T-cell (primary cell): Measurements from ENCODE around the gene ZFX. TPM values are rescaled to one million over a fixed set of nuclear protein-coding genes. Genes with fewer than 3 reads are reported as not detected.

Experiments
- ATAC-seq, 4 experiments: fragments of 200-7000 bp in 3 of 4; fragments of 150-1000 bp in 1 of 4; cut with Tn5 transposase; replicated peaks in 1 of 4; 1 replicate in 3 of 4; 2 replicates in 1 of 4; pipeline ENCODE4 v1.10.0; 2021; ENCODE audit warnings: moderate library complexity in 3 of 4, mild to moderate bottlenecking in 2 of 4, moderate number of reproducible peaks in 1 of 4
- CTCF ChIA-PET, 2 donors: fragments of 300-600 bp; sonication (Branson Sonifier 250); formaldehyde crosslinking; loops; one replicate each; lab custom pipeline; 2022; ENCODE audit warnings: antibody characterized with exemption in 2 of 2; lab: Charles Lee
- POLR2A ChIA-PET, 2 donors: fragments of 300-600 bp; sonication (Branson Sonifier 250); formaldehyde crosslinking; loops; one replicate each; lab custom pipeline; 2022; ENCODE audit warnings: antibody characterized with exemption in 2 of 2; lab: Charles Lee
- DNase-seq, 35 experiments: peaks; one replicate each; pipeline versions ENCODE4 v3.0.0 to v3.0.0-alpha.2; 2013 to 2023
- H3K27ac ChIP-seq: one replicate; pipeline ENCODE4 v1.5.1; 2013; ENCODE audit warnings: low read length
- H3K27me3 ChIP-seq, 2 experiments: replicated peaks in 1 of 2; 1 replicate in 1 of 2; 2 replicates in 1 of 2; pipeline versions ENCODE4 v1.6.1 to v1.7.0; 2013; ENCODE audit warnings: low read length in 1 of 2, mixed read lengths in 1 of 2; ENCODE audit not compliant: control insufficient read depth in 2 of 2, insufficient read depth in 2 of 2; ENCODE audit errors: extremely low read depth in 1 of 2
- H3K36me3 ChIP-seq, 2 donors: 1 replicate in 1 of 2; 2 replicates in 1 of 2; pipeline versions ENCODE4 v1.6.1 to v1.7.0; 2013; ENCODE audit warnings: low read length in 1 of 2; ENCODE audit not compliant: control insufficient read depth in 2 of 2, insufficient read depth in 1 of 2; ENCODE audit errors: extremely low read depth in 1 of 2
- H3K4me1 ChIP-seq, 2 experiments: 1 replicate in 1 of 2; 2 replicates in 1 of 2; pipeline versions ENCODE4 v1.6.1 to v1.7.0; 2013; ENCODE audit warnings: low read length in 2 of 2, mixed read lengths in 1 of 2; ENCODE audit not compliant: insufficient read depth in 2 of 2, control insufficient read depth in 1 of 2; ENCODE audit errors: extremely low read depth in 1 of 2
- H3K4me3 ChIP-seq, 2 donors: 1 replicate in 1 of 2; 2 replicates in 1 of 2; pipeline versions ENCODE4 v1.5.1 to v1.7.0; 2013; ENCODE audit warnings: mild to moderate bottlenecking in 2 of 2, low read length in 1 of 2, moderate library complexity in 1 of 2; ENCODE audit not compliant: control insufficient read depth in 1 of 2; ENCODE audit errors: extremely low read depth in 1 of 2
- H3K9me3 ChIP-seq: 2 replicates; pipeline ENCODE4 v1.7.0; 2013
- H3K27ac Mint-ChIP-seq, 2 donors: one replicate each; pipeline ENCODE4 v1.8.0; 2020 to 2021; ENCODE audit warnings: mild to moderate bottlenecking in 2 of 2, mixed read lengths in 2 of 2
- H3K27me3 Mint-ChIP-seq, 2 donors: one replicate each; pipeline ENCODE4 v1.8.0; 2021 to 2022; ENCODE audit warnings: mixed read lengths in 2 of 2
- H3K36me3 Mint-ChIP-seq: one replicate; pipeline ENCODE4 v1.8.0; 2021; ENCODE audit warnings: mixed read lengths
- H3K4me1 Mint-ChIP-seq, 3 donors: one replicate each; pipeline ENCODE4 v1.8.0; 2020 to 2022; ENCODE audit warnings: mixed read lengths in 3 of 3, mild to moderate bottlenecking in 1 of 3
- H3K4me3 Mint-ChIP-seq, 3 donors: one replicate each; pipeline ENCODE4 v1.8.0; 2020 to 2022; ENCODE audit warnings: mild to moderate bottlenecking in 3 of 3, mixed read lengths in 3 of 3, moderate library complexity in 3 of 3
- H3K9me3 Mint-ChIP-seq, 3 donors: one replicate each; pipeline ENCODE4 v1.8.0; 2020 to 2022; ENCODE audit warnings: mixed read lengths in 3 of 3
- WGBS: methylation state at CpG from one replicate; pipeline ENCODE4 v1.1.5; 2013; ENCODE audit warnings: missing lambda C conversion rate; ENCODE audit not compliant: insufficient coverage; 5-methylcytosine and 5-hydroxymethylcytosine counted together
- total RNA-seq, 35 experiments: library from RNA in 6 of 35; stranded (reverse) in 6 of 35; fragments of 120-200 nt in 1 of 35; gene quantifications; one replicate each; pipeline versions ENCODE4 v1.2.1 to v1.2.4 and lab custom pipeline; 2013 to 2026

The ZFX gene
- total RNA-seq, 5 donors from 2014 or later (not counting 1 experiment from before 2014, with no cell fraction given), result 52.5 to 95.3 (median 66.5) TPM

DNA sequence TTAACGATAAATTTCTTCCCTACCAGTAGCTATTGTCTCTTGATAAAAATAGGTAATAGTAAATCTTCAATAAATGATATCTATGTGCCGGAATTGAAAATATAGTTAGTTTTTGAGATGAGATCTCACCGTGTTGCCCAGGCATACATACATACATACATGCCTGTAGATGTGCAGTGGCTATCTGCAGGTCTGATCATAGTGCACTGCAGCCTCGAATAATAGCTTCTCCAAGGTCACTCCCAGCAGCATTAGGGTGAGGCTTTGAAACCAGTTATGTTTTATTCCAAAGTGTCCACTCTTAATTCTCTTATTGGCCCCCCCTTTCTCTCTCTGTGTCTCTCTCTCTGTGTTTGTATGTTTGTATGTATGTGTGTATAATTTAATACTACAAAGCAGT, 37.5 kb downstream of the ZFX start:
- no peak for ATAC-seq
- Histone ChIP-seq H3K4me3 (no peak overlapping the region), H3K27me3 (no peaks in the 10 kb centered on the region), H3K27ac (no peak overlapping the region), H3K9me3 (no peaks in the 10 kb centered on the region), H3K36me3 (peaks cover 0 to 5% of the 10 kb centered on the region in 2 donors), H3K4me1 (peaks cover 2 to 10% of the 10 kb centered on the region in 2 experiments)
- Mint-ChIP-seq H3K4me3 (no peak overlapping the region), H3K27ac (no peak overlapping the region), H3K27me3 (no peaks in the 10 kb centered on the region), H3K4me1 (peaks cover 45 to 73% (median 54%) of the 10 kb centered on the region in 3 donors), H3K36me3 (peaks cover 16% of the 10 kb centered on the region), H3K9me3 (no peaks in the 10 kb centered on the region)
- CTCF ChIA-PET, result no interaction called here
- DNase-seq, result no peak
- POLR2A ChIA-PET, result no interaction called here
- no CpG with 5 or more reads among the region's 4 CpGs for WGBS

DNA sequence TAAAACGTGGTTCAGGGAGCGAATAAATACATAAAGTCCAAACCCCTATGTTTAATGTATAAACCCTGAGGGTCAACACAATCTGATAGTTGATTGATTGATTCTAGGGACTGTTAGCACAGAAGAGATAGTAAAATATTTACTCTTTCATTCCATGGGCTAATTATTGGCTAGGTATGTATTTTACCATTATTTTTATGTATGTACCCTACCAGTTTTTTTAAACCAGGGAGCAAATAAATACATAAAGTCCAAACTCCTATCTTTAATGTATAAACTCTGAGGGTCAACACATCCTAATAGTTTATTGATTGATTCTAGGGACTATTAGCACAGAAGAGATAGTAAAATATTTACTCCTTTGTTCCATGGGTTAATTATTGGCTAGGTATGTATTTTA, 40.0 kb downstream of the ZFX start:
- H3K4me3 ChIP-seq, result no peak overlapping the region
- Mint-ChIP-seq H3K9me3 (no peaks in the 10 kb centered on the region), H3K36me3 (peaks cover 27% of the 10 kb centered on the region), H3K4me3 (no peak overlapping the region), H3K27ac (no peak overlapping the region), H3K4me1 (peaks cover 62 to 87% (median 74%) of the 10 kb centered on the region in 3 donors), H3K27me3 (no peaks in the 10 kb centered on the region)
- WGBS, result no CpG with 5 or more reads among the region's 2 CpGs
- DNase-seq (no peak), ATAC-seq (no peak)
- ChIA-PET CTCF (interaction anchor here in 1 of 2 donors (0.5 kb wide), 1 partner anchor 135 kb away, joined by 4 read pairs; no protein-coding TSS in a partner anchor), POLR2A (no interaction called here)
- H3K27me3 ChIP-seq, result no peaks in the 10 kb centered on the region
- H3K4me1 ChIP-seq, result peaks cover 2 to 10% of the 10 kb centered on the region in 2 experiments
- H3K27ac ChIP-seq, result no peak overlapping the region
- no peaks in the 10 kb centered on the region for H3K9me3 ChIP-seq
- H3K36me3 ChIP-seq, result peaks cover 0 to 5% of the 10 kb centered on the region in 2 donors

DNA sequence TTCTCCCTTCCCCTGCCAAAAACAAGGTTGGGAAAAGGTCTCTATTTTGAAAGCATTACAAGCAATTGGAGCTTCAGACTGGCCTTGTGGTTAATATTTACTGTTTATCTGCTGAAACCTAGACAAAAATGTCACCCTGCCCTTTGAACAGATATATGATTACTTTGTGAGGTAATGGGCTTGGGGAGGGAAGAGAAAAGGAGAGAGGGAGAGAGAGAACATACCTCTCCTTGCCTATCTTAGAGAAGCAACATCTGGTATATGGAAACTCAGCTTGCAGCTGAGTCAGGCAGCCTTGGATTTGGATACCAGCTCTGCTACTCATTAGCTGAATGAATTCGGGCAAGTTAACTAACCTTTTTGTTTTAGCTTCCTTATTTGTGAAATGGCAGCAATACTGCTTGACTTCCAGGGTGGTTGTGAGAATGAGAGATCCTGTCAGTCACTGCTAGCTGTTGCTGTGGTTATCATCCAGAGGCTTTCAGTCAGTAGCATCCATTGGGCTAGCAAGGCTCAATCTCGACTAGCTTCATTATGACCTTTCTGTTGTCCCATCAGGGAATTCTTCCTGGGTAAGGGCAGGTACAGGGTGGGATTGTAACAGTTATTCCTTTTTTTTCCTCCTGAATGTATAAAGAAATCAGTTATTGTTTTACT, 41.1 kb downstream of the ZFX start:
- Mint-ChIP-seq H3K4me3 (no peak overlapping the region), H3K27ac (peak overlapping the region; percentile 24 to 47), H3K9me3 (no peaks in the 10 kb centered on the region), H3K4me1 (peaks cover 63 to 85% (median 84%) of the 10 kb centered on the region in 3 donors), H3K27me3 (no peaks in the 10 kb centered on the region), H3K36me3 (peaks cover 29% of the 10 kb centered on the region)
- ChIA-PET CTCF (no interaction called here), POLR2A (interaction anchor here (0.5 to 0.6 kb wide), 2 partner anchors 129 to 289 kb away, joined by 3 read pairs; no protein-coding TSS in a partner anchor)
- no peak for DNase-seq
- Histone ChIP-seq H3K27ac (no peak overlapping the region), H3K9me3 (no peaks in the 10 kb centered on the region), H3K4me3 (no peak overlapping the region), H3K36me3 (peaks cover 0 to 5% of the 10 kb centered on the region in 2 donors), H3K4me1 (peaks cover 2 to 4% of the 10 kb centered on the region in 2 experiments), H3K27me3 (no peaks in the 10 kb centered on the region)
- WGBS, result no CpG with 5 or more reads among the region's 2 CpGs
- ATAC-seq, result no peak

DNA sequence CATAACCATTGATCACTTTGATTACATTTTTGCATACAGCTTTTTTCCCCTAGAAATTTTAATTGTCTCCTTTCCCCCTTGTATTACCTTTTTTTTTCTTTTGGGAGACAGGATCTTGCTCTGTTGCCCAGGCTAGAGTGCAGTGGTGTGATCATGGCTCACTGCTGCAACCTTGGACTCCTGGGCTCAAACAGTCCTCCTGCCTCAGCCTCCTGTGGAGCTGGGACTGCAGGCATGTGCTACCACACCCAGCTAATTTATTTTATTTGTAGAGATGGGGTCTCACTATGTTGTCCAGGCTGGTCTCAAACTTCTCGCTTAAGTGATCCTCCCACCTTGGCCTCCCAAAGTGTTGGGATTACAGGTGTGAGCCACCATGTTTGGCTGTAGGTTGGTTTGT, 47.0 kb downstream of the ZFX start:
- H3K4me3 Mint-ChIP-seq, result no peak overlapping the region
- H3K27ac Mint-ChIP-seq, result peak overlapping the region in 1 of 2 donors; percentile 48
- H3K27ac ChIP-seq, result no peak overlapping the region
- H3K36me3 Mint-ChIP-seq, result peaks cover 21% of the 10 kb centered on the region
- H3K27me3 ChIP-seq, result no peaks in the 10 kb centered on the region
- no CpG with 5 or more reads among the region's 1 CpG for WGBS
- ATAC-seq, result no peak
- no peak overlapping the region for H3K4me3 ChIP-seq
- peaks cover 0 to 10% of the 10 kb centered on the region in 2 experiments for H3K4me1 ChIP-seq
- peaks cover 62 to 81% (median 76%) of the 10 kb centered on the region in 3 donors for H3K4me1 Mint-ChIP-seq
- H3K9me3 ChIP-seq, result no peaks in the 10 kb centered on the region
- H3K36me3 ChIP-seq, result peaks cover 0 to 3% of the 10 kb centered on the region in 2 donors
- POLR2A ChIA-PET, result no interaction called here
- no peak for DNase-seq
- no peaks in the 10 kb centered on the region for H3K9me3 Mint-ChIP-seq
- H3K27me3 Mint-ChIP-seq, result no peaks in the 10 kb centered on the region
- CTCF ChIA-PET, result interaction anchor here in 1 of 2 donors (0.5 kb wide), 1 partner anchor 480 kb away, joined by 3 read pairs; no protein-coding TSS in a partner anchor

DNA sequence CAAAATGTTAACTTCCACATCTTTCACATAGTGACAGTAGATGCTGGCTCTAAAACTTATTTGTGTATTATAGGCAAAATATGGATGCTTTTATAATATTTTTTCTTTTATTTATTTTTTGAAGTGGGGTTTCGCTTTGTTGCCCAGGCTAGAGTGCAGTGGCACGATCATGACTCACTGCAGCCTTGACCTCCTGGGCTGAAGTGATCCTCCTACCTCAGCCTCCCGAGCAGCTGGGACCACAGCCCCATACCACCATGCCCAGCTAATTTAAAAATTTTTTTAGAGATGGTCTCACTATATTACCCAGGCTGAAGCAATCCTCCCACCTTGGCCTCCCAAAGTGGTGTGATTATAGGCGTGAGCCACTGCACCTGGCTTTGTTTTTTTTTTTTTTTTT, 48.6 kb downstream of the ZFX start:
- H3K27me3 Mint-ChIP-seq, result no peaks in the 10 kb centered on the region
- Histone ChIP-seq H3K4me3 (no peak overlapping the region), H3K9me3 (no peaks in the 10 kb centered on the region), H3K4me1 (peaks cover 0 to 10% of the 10 kb centered on the region in 2 experiments), H3K27ac (no peak overlapping the region), H3K36me3 (peaks cover 0 to 6% of the 10 kb centered on the region in 2 donors), H3K27me3 (no peaks in the 10 kb centered on the region)
- peaks cover 35% of the 10 kb centered on the region for H3K36me3 Mint-ChIP-seq
- H3K4me1 Mint-ChIP-seq, result peaks cover 65 to 82% (median 76%) of the 10 kb centered on the region in 3 donors
- ATAC-seq (no peak), DNase-seq (no peak)
- no peak overlapping the region for H3K4me3 Mint-ChIP-seq
- WGBS, result no CpG with 5 or more reads among the region's 4 CpGs
- ChIA-PET POLR2A (no interaction called here), CTCF (no interaction called here)
- no peak overlapping the region for H3K27ac Mint-ChIP-seq
- no peaks in the 10 kb centered on the region for H3K9me3 Mint-ChIP-seq

DNA sequence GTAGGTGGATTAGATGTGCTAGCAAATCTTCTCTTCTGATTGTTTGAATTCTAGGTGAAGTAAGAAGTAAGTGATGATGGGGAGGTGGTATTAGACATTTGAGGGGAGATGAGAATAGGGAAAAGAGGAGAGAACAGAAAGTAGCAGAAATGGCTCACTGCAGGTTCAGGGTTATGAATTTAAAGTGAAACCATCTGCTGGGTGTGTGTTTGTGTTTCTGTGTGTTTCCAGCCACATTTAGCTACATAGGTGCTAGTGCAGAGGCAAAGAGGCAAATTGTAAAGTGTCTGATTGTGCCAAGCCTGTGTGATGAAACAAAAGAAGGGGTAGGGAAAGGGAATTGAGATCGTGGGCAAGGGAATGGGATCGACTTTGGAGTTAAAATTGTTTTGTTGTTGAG, 50.6 kb downstream of the ZFX start:
- H3K4me3 ChIP-seq, result no peak overlapping the region
- H3K9me3 ChIP-seq, result no peaks in the 10 kb centered on the region
- Mint-ChIP-seq H3K4me1 (peaks cover 72 to 80% (median 80%) of the 10 kb centered on the region in 3 donors), H3K27me3 (no peaks in the 10 kb centered on the region), H3K36me3 (peaks cover 29% of the 10 kb centered on the region), H3K27ac (peak overlapping the region; percentile 53 to 59), H3K4me3 (peak overlapping the region in 1 of 3 donors; percentile 8), H3K9me3 (no peaks in the 10 kb centered on the region)
- H3K36me3 ChIP-seq, result peaks cover 0 to 8% of the 10 kb centered on the region in 2 donors
- no peak overlapping the region for H3K27ac ChIP-seq
- no CpG with 5 or more reads among the region's 2 CpGs for WGBS
- CTCF ChIA-PET, result no interaction called here
- DNase-seq (no peak), ATAC-seq (no peak)
- no peaks in the 10 kb centered on the region for H3K27me3 ChIP-seq
- POLR2A ChIA-PET, result no interaction called here
- H3K4me1 ChIP-seq, result peaks cover 0 to 14% of the 10 kb centered on the region in 2 experiments
